Measurements from ENCODE around the gene GRID2. TPM values are rescaled to one million over a fixed set of nuclear protein-coding genes. Genes with fewer than 3 reads are reported as not detected.

Gene GRID2
- polyA plus RNA-seq, 1 donor from 2014 or later: 14.9 TPM

- Histone ChIP-seq H3K4me2 (ENCODE audit: low read length) (no peak overlapping the region), H3F3A (ENCODE audit: insufficient read depth, low read length, poor library complexity, severe bottlenecking) (no peaks in the 10 kb centered on the region), H3K79me2 (replicated peaks; ENCODE audit: insufficient read depth, low read length) (no peaks in the 10 kb centered on the region), H3K9ac (ENCODE audit: low read length) (no peak overlapping the region), H4K20me1 (ENCODE audit: insufficient read depth) (no peaks in the 10 kb centered on the region), H3K4me3 (ENCODE audit: low read length) (no peak overlapping the region), H3K9me3 (ENCODE audit: low read length) (no peaks in the 10 kb centered on the region), H3K36me3 (ENCODE audit: insufficient read depth, low read length) (no peaks in the 10 kb centered on the region), H3K9me2 (ENCODE audit: insufficient read depth, low read length) (no peaks in the 10 kb centered on the region), H3K27ac (ENCODE audit: low read length) (no peak overlapping the region), H2AFZ (ENCODE audit: low read depth, low read length) (no peak overlapping the region), H3K27me3 (ENCODE audit: insufficient read depth, low read depth, low read length) (no peaks in the 10 kb centered on the region)
- TF ChIP-seq RAD21 (conservative IDR thresholded peaks at IDR 0.05): no peak
- TF ChIP-seq REST (IDR thresholded peaks at IDR 0.05; ENCODE audit: borderline replicate concordance): no peak
- TF ChIP-seq CTCF (IDR thresholded peaks at IDR 0.05; ENCODE audit: poor library complexity, severe bottlenecking): no peak
- no peak for TF ChIP-seq SMC3 (conservative IDR thresholded peaks at IDR 0.05; ENCODE audit: poor library complexity)
- TF ChIP-seq TAF1 (IDR thresholded peaks at IDR 0.05; ENCODE audit: low read depth): no peak
- TF ChIP-seq MXI1 (conservative IDR thresholded peaks at IDR 0.05; ENCODE audit: poor library complexity, severe bottlenecking): no peak
- TF ChIP-seq POLR2AphosphoS5 (IDR thresholded peaks at IDR 0.05): no peak
- no peak for TF ChIP-seq EP300 (conservative IDR thresholded peaks at IDR 0.05; ENCODE audit: poor library complexity, severe bottlenecking)
- TF ChIP-seq EZH2 (IDR thresholded peaks at IDR 0.05; ENCODE audit: borderline replicate concordance, insufficient read depth, low read length, poor library complexity, severe bottlenecking): no peak
Measured at GRCh38 chr4:93617606-93618005, 1313.8 kb downstream of the GRID2 start.

GRCh38 chr4:93633721-93634120 lies 1330.0 kb downstream of the GRID2 start:
- Histone ChIP-seq H3K27ac (ENCODE audit: low read length) (no peak overlapping the region), H3K4me3 (ENCODE audit: low read length) (no peak overlapping the region), H3K79me2 (replicated peaks; ENCODE audit: insufficient read depth, low read length) (no peaks in the 10 kb centered on the region), H3K4me2 (ENCODE audit: low read length) (no peak overlapping the region), H3K9me2 (ENCODE audit: insufficient read depth, low read length) (no peaks in the 10 kb centered on the region), H3F3A (ENCODE audit: insufficient read depth, low read length, poor library complexity, severe bottlenecking) (no peaks in the 10 kb centered on the region), H2AFZ (ENCODE audit: low read depth, low read length) (no peak overlapping the region), H3K27me3 (ENCODE audit: insufficient read depth, low read depth, low read length) (no peaks in the 10 kb centered on the region), H3K36me3 (ENCODE audit: insufficient read depth, low read length) (no peaks in the 10 kb centered on the region), H3K9me3 (ENCODE audit: low read length) (no peaks in the 10 kb centered on the region), H3K9ac (ENCODE audit: low read length) (no peak overlapping the region), H4K20me1 (ENCODE audit: insufficient read depth) (no peaks in the 10 kb centered on the region)
- no peak for TF ChIP-seq REST (IDR thresholded peaks at IDR 0.05; ENCODE audit: borderline replicate concordance)
- no peak for TF ChIP-seq SMC3 (conservative IDR thresholded peaks at IDR 0.05; ENCODE audit: poor library complexity)
- no peak for TF ChIP-seq TAF1 (IDR thresholded peaks at IDR 0.05; ENCODE audit: low read depth)
- TF ChIP-seq POLR2AphosphoS5 (IDR thresholded peaks at IDR 0.05): no peak
- no peak for TF ChIP-seq RAD21 (conservative IDR thresholded peaks at IDR 0.05)
- no peak for TF ChIP-seq CTCF (IDR thresholded peaks at IDR 0.05; ENCODE audit: poor library complexity, severe bottlenecking)
- TF ChIP-seq MXI1 (conservative IDR thresholded peaks at IDR 0.05; ENCODE audit: poor library complexity, severe bottlenecking): no peak
- TF ChIP-seq EZH2 (IDR thresholded peaks at IDR 0.05; ENCODE audit: borderline replicate concordance, insufficient read depth, low read length, poor library complexity, severe bottlenecking): no peak
- TF ChIP-seq EP300 (conservative IDR thresholded peaks at IDR 0.05; ENCODE audit: poor library complexity, severe bottlenecking): no peak

All from neural cell (in vitro differentiated cells).